Measurements from ENCODE around the gene TRIM32.
"Not testable (repeated sequence)": the region's sequence is repeated elsewhere in the genome, so short reads cannot be mapped to it uniquely, and the experiment has no call there.

The TRIM32 gene

GRCh38 chr9:116689486-116690032 lies 2.5 kb downstream of the TRIM32 start:
- no peak overlapping the region for H3K27ac ChIP-seq
- H3K4me3 ChIP-seq, result no peak overlapping the region
- peaks cover 0 to 62% (median 17%) of the 10 kb centered on the region in 4 donors for H3K4me1 ChIP-seq
- no peaks in the 10 kb centered on the region for H3K36me3 ChIP-seq
- H3K27me3 ChIP-seq, result no peaks in the 10 kb centered on the region
- DNase-seq, result no peak
- intact Hi-C loops (cut with DNase I; ENCODE audit: low total_unique reads), result no loop called here
- no peak for TF ChIP-seq CTCF (IDR thresholded peaks at IDR 0.05)
- no peaks in the 10 kb centered on the region for H3K9me3 ChIP-seq

GRCh38 chr9:116690805-116691204 lies 3.7 kb downstream of the TRIM32 start:
- peaks cover 0 to 71% (median 17%) of the 10 kb centered on the region in 4 donors for H3K4me1 ChIP-seq
- H3K27me3 ChIP-seq; H3K27ac ChIP-seq; H3K9me3 ChIP-seq; H3K36me3 ChIP-seq; H3K4me3 ChIP-seq; DNase-seq; intact Hi-C loops (cut with DNase I; ENCODE audit: low total_unique reads): not testable (repeated sequence)

- TF ChIP-seq CTCF (IDR thresholded peaks at IDR 0.05), result no peak
- peaks cover 0 to 67% (median 15%) of the 10 kb centered on the region in 4 donors for H3K4me1 ChIP-seq
- DNase-seq, result no peak
- no peak overlapping the region for H3K27ac ChIP-seq
- H3K27me3 ChIP-seq, result no peaks in the 10 kb centered on the region
- no peaks in the 10 kb centered on the region for H3K9me3 ChIP-seq
- H3K4me3 ChIP-seq, result no peak overlapping the region
- no peaks in the 10 kb centered on the region for H3K36me3 ChIP-seq
- intact Hi-C loops (cut with DNase I; ENCODE audit: low total_unique reads), result no loop called here
Measured at GRCh38 chr9:116691607-116692006, 4.5 kb downstream of the TRIM32 start.

- intact Hi-C loops (cut with DNase I; ENCODE audit: low total_unique reads), result no loop called here
- Histone ChIP-seq H3K9me3 (no peaks in the 10 kb centered on the region), H3K36me3 (peaks cover 2 to 4% (median 3%) of the 10 kb centered on the region in 3 donors), H3K27ac (no peak overlapping the region), H3K4me1 (peaks cover 0 to 65% (median 13%) of the 10 kb centered on the region in 4 donors), H3K4me3 (no peak overlapping the region), H3K27me3 (no peaks in the 10 kb centered on the region)
- TF ChIP-seq CTCF (IDR thresholded peaks at IDR 0.05), result no peak
- no peak for DNase-seq
Measured at GRCh38 chr9:116692616-116693015, 5.5 kb downstream of the TRIM32 start.

- DNase-seq, result no peak
- intact Hi-C loops (cut with DNase I; ENCODE audit: low total_unique reads), result no loop called here
Measured at GRCh38 chr9:116693233-116693731, 6.2 kb downstream of the TRIM32 start.

More at GRCh38 chr9:116693233-116693731, 6.2 kb downstream of the TRIM32 start:
- Histone ChIP-seq H3K4me3 (no peak overlapping the region), H3K36me3 (peaks cover 8 to 10% (median 9%) of the 10 kb centered on the region in 3 donors), H3K4me1 (peaks cover 0 to 59% (median 10%) of the 10 kb centered on the region in 4 donors), H3K27me3 (no peaks in the 10 kb centered on the region), H3K27ac (no peak overlapping the region), H3K9me3 (no peaks in the 10 kb centered on the region)
- no peak for TF ChIP-seq CTCF (IDR thresholded peaks at IDR 0.05)

Data from tibial artery (tissue), 4 donors.